Astrocyte of the cerebellum (primary cell): ENCODE results near the gene KRT86.

ENCODE experiments used
- DNase-seq: peaks from one replicate; pipeline ENCODE4 v3.0.0-alpha.2; 2011; ENCODE audit warnings: low read depth
- H3K4me3 ChIP-seq: 2 replicates; pipeline ENCODE4 v1.5.1; 2011; ENCODE audit warnings: mild to moderate bottlenecking, low read depth, low read length, moderate library complexity
- CTCF ChIP-seq: IDR thresholded peaks from 2 replicates; pipeline ENCODE4 v1.5.1; 2012; ENCODE audit warnings: low read length, low read depth, moderate library complexity, mild to moderate bottlenecking; ENCODE audit errors: missing control alignments
- in situ Hi-C: cut with HindIII; loops from 2 replicates; pipeline ENCODE4 v1.10.0; 2017; ENCODE audit warnings: low sequenced_read_pairs

KRT86 gene

GRCh38 chr12:52229836-52230343 is 44.6 kb upstream of the KRT86 start:
- no peak for DNase-seq
- H3K4me3 ChIP-seq, result no peak overlapping the region
- in situ Hi-C loops, result no loop called here
- no peak for TF ChIP-seq CTCF

GRCh38 chr12:52230364-52231281 is 43.8 kb upstream of the KRT86 start:
- DNase-seq, result no peak
- TF ChIP-seq CTCF, result no peak
- in situ Hi-C loops, result no loop called here
- no peak overlapping the region for H3K4me3 ChIP-seq

- in situ Hi-C loops, result no loop called here
- TF ChIP-seq CTCF, result no peak
Measured at GRCh38 chr12:52231305-52232202, 42.9 kb upstream of the KRT86 start.

GRCh38 chr12:52232203-52232673 is 42.2 kb upstream of the KRT86 start:
- no peak for DNase-seq
- in situ Hi-C loops, result no loop called here
- H3K4me3 ChIP-seq, result no peak overlapping the region
- TF ChIP-seq CTCF, result no peak

More at GRCh38 chr12:52231305-52232202, 42.9 kb upstream of the KRT86 start:
- no peak for DNase-seq
- H3K4me3 ChIP-seq, result no peak overlapping the region

- DNase-seq, result no peak
- in situ Hi-C loops, result no loop called here
- no peak for TF ChIP-seq CTCF
- H3K4me3 ChIP-seq, result peak within 1 kb of the TSS; percentile 9
Measured at GRCh38 chr12:52232674-52233461, 41.6 kb upstream of the KRT86 start, which contains the start of gene KRT7. KRT7 (plus strand) TSS chr12:52233243; CDS start chr12:52233297, 54 bp downstream.
